ENCODE data around the gene WDR20.

The WDR20 gene

GRCh38 chr14:102201353-102201738 is 61.6 kb downstream of the WDR20 start:
- no peak for FAIRE-seq

- FAIRE-seq: no peak
These were observed 62.1 kb downstream of the WDR20 start for GRCh38 chr14:102201776-102202175.

- no peak for FAIRE-seq
These were observed 63.2 kb downstream of the WDR20 start for GRCh38 chr14:102202944-102203343.

- no peak for FAIRE-seq
These were observed 63.7 kb downstream of the WDR20 start for GRCh38 chr14:102203382-102203781.

- no peak for FAIRE-seq
These were observed 65.9 kb downstream of the WDR20 start for GRCh38 chr14:102205560-102205959.

GRCh38 chr14:102206918-102207317 is 67.2 kb downstream of the WDR20 start:
- FAIRE-seq: no peak

GRCh38 chr14:102207831-102208365 is 68.2 kb downstream of the WDR20 start:
- FAIRE-seq: no peak

- no peak for FAIRE-seq
These were observed 69.0 kb downstream of the WDR20 start for GRCh38 chr14:102208741-102209140.

GRCh38 chr14:102209224-102209966 is 69.7 kb downstream of the WDR20 start:
- no peak for FAIRE-seq

GRCh38 chr14:102210421-102211042 is 70.8 kb downstream of the WDR20 start:
- no peak for FAIRE-seq

GRCh38 chr14:102211240-102211639 is 71.5 kb downstream of the WDR20 start:
- no peak for FAIRE-seq

- no peak for FAIRE-seq
These were observed 72.7 kb downstream of the WDR20 start for GRCh38 chr14:102212356-102212755.

- FAIRE-seq: no peak
These were observed 73.1 kb downstream of the WDR20 start for GRCh38 chr14:102212845-102213244.

- no peak for FAIRE-seq
These were observed 73.8 kb downstream of the WDR20 start for GRCh38 chr14:102213470-102213869.

- no peak for FAIRE-seq
These were observed 74.4 kb downstream of the WDR20 start for GRCh38 chr14:102213984-102214658.

- no peak for FAIRE-seq
These were observed 75.4 kb downstream of the WDR20 start for GRCh38 chr14:102215071-102215470.

- FAIRE-seq: no peak
These were observed 76.0 kb downstream of the WDR20 start for GRCh38 chr14:102215576-102216250.

GRCh38 chr14:102217399-102217798 is 77.7 kb downstream of the WDR20 start:
- FAIRE-seq: no peak

GRCh38 chr14:102217987-102218421 is 78.3 kb downstream of the WDR20 start:
- no peak for FAIRE-seq

- FAIRE-seq: no peak
These were observed 79.0 kb downstream of the WDR20 start for GRCh38 chr14:102218688-102219087.

- FAIRE-seq: no peak
These were observed 79.6 kb downstream of the WDR20 start for GRCh38 chr14:102219316-102219715.

- FAIRE-seq: no peak
These were observed 80.3 kb downstream of the WDR20 start for GRCh38 chr14:102220031-102220430.

GRCh38 chr14:102221026-102221425 is 81.3 kb downstream of the WDR20 start:
- FAIRE-seq: no peak

Measured in TTC549 (cell line).